Tibial artery (tissue), 4 donors: ENCODE data around the gene C11orf87.
A peak's percentile ranks its signal among the peaks of the same experiment; 100 is the strongest.

Experiments
- DNase-seq, 2 donors: peaks; one replicate each; pipeline ENCODE4 v3.0.0-alpha.2; 2019
- H3K27ac ChIP-seq, 2 donors: fragments of 200-600 bp; sonication (generic) in 1 of 2; 1 replicate in 1 of 2; 2 replicates in 1 of 2; pipeline ENCODE4 v1.5.1; 2018 to 2019; ENCODE audit warnings: mild to moderate bottlenecking in 1 of 2
- H3K27me3 ChIP-seq, 2 donors: fragments of 200-600 bp; sonication (generic) in 1 of 2; one replicate each; pipeline versions ENCODE4 v1.5.1 to v1.6.0; 2016 to 2019
- H3K36me3 ChIP-seq, 3 donors: fragments of 200-600 bp; sonication (generic) in 2 of 3; one replicate each; pipeline ENCODE4 v1.5.1; 2016 to 2019; ENCODE audit warnings: mild to moderate bottlenecking in 2 of 3
- H3K4me1 ChIP-seq, 4 donors: fragments of 200-600 bp; sonication (generic) in 2 of 4; 1 replicate in 3 of 4; 2 replicates in 1 of 4; pipeline ENCODE4 v1.5.1; 2016 to 2019
- H3K4me3 ChIP-seq, 2 donors: fragments of 200-600 bp; sonication (generic) in 1 of 2; 1 replicate in 1 of 2; 2 replicates in 1 of 2; pipeline ENCODE4 v1.5.1; 2018 to 2019; ENCODE audit warnings: mild to moderate bottlenecking in 2 of 2
- H3K9me3 ChIP-seq, 3 donors: fragments of 200-600 bp; sonication (generic) in 1 of 3; one replicate each; pipeline ENCODE4 v1.5.1; 2016 to 2019
- intact Hi-C: fragments of 100-400 bp; cut with DNase I; formaldehyde crosslinking; loops from one replicate; pipeline ENCODE4 v1.15.0; 2023; ENCODE audit warnings: low total_unique reads
- TF ChIP-seq, protein P1 (sequence below), 2 experiments: fragments of 200-600 bp in 1 of 2; fragments of 450-650 bp in 1 of 2; IDR thresholded peaks; one replicate each; pipeline ENCODE4 v1.5.1; 2017 to 2019; ENCODE audit warnings: antibody characterized with exemption in 2 of 2, mild to moderate bottlenecking in 1 of 2, moderate library complexity in 1 of 2

The C11orf87 gene

DNA sequence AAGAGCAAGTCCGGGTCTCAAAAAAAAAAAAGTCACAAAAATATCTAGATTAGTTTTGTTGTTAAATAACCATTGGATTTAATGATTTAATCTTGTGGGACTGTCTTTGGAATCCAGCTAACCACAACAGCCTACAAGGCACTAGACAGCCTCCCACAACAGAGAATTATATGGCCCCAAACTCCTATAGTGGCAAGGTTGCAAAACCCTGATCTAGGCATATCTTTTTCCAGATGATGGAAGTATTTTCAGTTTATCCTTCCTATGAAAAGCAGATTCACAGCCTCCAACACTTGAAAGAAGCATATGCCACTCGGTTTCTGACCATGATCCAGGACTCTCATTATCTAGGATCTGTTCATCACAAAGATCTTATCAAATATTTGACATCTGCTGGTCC, 5.4 kb upstream of the C11orf87 start:
- TF ChIP-seq, protein P1, sequence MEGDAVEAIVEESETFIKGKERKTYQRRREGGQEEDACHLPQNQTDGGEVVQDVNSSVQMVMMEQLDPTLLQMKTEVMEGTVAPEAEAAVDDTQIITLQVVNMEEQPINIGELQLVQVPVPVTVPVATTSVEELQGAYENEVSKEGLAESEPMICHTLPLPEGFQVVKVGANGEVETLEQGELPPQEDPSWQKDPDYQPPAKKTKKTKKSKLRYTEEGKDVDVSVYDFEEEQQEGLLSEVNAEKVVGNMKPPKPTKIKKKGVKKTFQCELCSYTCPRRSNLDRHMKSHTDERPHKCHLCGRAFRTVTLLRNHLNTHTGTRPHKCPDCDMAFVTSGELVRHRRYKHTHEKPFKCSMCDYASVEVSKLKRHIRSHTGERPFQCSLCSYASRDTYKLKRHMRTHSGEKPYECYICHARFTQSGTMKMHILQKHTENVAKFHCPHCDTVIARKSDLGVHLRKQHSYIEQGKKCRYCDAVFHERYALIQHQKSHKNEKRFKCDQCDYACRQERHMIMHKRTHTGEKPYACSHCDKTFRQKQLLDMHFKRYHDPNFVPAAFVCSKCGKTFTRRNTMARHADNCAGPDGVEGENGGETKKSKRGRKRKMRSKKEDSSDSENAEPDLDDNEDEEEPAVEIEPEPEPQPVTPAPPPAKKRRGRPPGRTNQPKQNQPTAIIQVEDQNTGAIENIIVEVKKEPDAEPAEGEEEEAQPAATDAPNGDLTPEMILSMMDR (IDR thresholded peaks at IDR 0.05): no peak
- no peaks in the 10 kb centered on the region for H3K36me3 ChIP-seq
- intact Hi-C loops: no loop called here

DNA sequence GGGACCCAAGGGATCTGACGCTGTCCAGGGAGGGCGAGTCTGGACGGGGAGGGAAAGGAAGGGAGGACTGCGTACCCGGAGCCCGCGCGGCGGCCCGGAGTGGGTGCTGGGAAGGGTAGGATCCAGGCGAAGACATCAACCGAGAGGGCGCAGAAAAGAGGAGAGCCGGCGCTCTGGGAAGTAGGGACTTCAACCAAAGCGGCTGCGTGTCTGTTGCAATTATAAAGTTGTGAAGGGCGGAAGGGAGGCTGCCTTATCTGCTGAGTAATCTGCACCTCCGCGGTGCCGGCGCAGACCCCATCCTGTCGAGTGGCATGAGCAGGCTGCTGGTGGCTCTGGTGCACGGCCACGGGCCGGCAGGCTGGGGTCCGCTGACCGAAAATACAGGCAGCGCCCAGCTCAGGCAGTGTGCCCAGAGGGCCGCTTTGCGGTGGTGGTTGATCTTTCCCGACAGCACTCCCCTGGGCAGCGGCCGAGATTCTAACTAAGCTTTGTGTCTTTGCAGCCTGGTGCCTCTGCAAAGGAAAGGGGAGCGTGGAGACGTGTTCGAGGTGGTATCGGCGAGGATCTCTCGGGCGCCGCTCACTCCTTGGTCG, 978 bp downstream of the C11orf87 start:
- Histone ChIP-seq H3K4me3 (peak overlapping the region; percentile 12 to 39), H3K27ac (no peak overlapping the region), H3K36me3 (no peaks in the 10 kb centered on the region), H3K9me3 (no peaks in the 10 kb centered on the region), H3K27me3 (peaks cover 0 to 41% of the 10 kb centered on the region in 2 donors), H3K4me1 (peaks cover 0 to 28% (median 16%) of the 10 kb centered on the region in 4 donors)
- intact Hi-C loops: no loop called here
- TF ChIP-seq, protein P1 (IDR thresholded peaks at IDR 0.05): no peak
- no peak for DNase-seq

More for the DNA sequence above, 5.4 kb upstream of the C11orf87 start:
- Histone ChIP-seq H3K27me3 (peaks cover 0 to 4% of the 10 kb centered on the region in 2 donors), H3K4me3 (no peak overlapping the region), H3K27ac (no peak overlapping the region), H3K4me1 (no peaks in the 10 kb centered on the region), H3K9me3 (no peaks in the 10 kb centered on the region)
- DNase-seq: no peak

DNA sequence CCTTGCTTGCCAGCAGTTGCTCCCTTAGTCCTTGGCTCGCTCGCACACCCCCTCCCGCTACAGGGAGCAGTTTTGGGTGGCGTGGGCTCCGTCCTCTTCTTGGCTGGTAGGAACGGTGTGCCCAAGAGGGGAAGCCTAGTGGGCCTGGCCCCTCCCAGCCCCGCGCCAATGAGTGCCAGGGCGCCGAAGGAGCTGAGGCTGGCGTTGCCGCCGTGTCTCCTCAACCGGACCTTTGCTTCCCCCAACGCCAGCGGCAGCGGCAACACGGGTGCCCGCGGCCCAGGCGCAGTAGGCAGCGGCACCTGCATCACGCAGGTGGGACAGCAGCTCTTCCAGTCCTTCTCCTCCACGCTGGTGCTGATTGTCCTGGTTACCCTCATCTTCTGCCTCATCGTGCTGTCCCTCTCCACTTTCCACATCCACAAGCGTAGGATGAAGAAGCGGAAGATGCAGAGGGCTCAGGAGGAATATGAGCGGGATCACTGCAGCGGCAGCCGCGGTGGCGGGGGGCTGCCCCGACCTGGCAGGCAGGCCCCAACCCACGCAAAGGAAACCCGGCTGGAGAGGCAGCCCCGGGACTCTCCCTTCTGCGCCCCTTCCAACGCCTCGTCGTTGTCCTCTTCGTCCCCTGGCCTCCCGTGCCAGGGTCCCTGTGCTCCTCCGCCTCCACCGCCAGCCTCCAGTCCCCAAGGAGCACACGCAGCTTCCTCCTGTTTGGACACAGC, 1.6 kb downstream of the C11orf87 start:
- TF ChIP-seq, protein P1 (IDR thresholded peaks at IDR 0.05): no peak
- DNase-seq: no peak
- Histone ChIP-seq H3K36me3 (no peaks in the 10 kb centered on the region), H3K4me3 (peak overlapping the region; percentile 12 to 39), H3K27ac (no peak overlapping the region), H3K27me3 (peaks cover 0 to 41% of the 10 kb centered on the region in 2 donors), H3K9me3 (no peaks in the 10 kb centered on the region), H3K4me1 (peaks cover 0 to 28% (median 16%) of the 10 kb centered on the region in 4 donors)
- intact Hi-C loops: no loop called here

DNA sequence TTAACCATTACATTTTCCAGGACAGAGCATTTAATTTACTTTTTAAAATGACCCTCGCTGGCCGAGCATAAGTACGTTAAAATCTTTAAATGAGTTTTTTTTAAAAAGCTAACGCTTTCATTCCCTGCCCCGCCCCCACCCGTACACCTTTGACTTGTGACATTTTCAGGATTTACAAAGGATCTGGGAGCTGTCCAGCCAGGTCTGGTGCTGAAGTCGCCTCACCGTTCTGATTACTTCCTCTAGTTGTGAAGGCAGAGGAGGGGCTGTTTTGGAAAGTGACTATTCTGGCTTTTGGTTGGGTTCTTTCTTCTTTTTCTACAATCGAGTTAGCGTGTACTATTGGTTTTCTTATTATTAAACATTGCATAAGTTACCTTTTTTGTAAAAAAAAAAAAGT, 2.9 kb downstream of the C11orf87 start:
- Histone ChIP-seq H3K36me3 (no peaks in the 10 kb centered on the region), H3K4me3 (no peak overlapping the region), H3K27me3 (peaks cover 0 to 41% of the 10 kb centered on the region in 2 donors), H3K4me1 (peaks cover 0 to 28% (median 16%) of the 10 kb centered on the region in 4 donors), H3K9me3 (no peaks in the 10 kb centered on the region), H3K27ac (no peak overlapping the region)
- TF ChIP-seq, protein P1 (IDR thresholded peaks at IDR 0.05): no peak
- intact Hi-C loops: no loop called here
- DNase-seq: no peak

DNA sequence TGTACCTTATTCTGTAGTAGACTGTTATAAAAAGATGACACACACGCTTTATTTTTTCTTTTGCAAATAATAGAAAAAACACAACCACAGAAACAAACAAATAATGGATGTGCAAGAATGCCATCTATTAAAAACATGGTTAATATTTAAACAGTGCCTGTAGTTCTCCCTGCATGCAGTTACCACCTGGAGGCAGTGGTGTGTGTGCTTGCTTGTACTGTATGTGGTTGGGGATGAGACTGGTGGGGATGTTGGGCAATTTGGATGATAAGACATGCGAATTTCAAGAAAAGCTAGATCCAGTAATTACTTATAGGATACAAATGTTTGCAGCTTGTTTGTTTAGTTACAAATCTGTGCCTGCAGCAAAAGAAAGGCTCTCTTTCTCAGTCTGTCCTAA, 3.6 kb downstream of the C11orf87 start:
- DNase-seq: no peak
- intact Hi-C loops: no loop called here
- TF ChIP-seq, protein P1 (IDR thresholded peaks at IDR 0.05): no peak
- H3K9me3 ChIP-seq: no peaks in the 10 kb centered on the region
- H3K27me3 ChIP-seq: peaks cover 0 to 38% of the 10 kb centered on the region in 2 donors
- no peak overlapping the region for H3K4me3 ChIP-seq
- no peaks in the 10 kb centered on the region for H3K36me3 ChIP-seq
- peaks cover 0 to 28% (median 16%) of the 10 kb centered on the region in 4 donors for H3K4me1 ChIP-seq
- no peak overlapping the region for H3K27ac ChIP-seq
